Measurements from ENCODE around the gene OGFR. TPM values are rescaled to one million over a fixed set of nuclear protein-coding genes. Genes with fewer than 3 reads are reported as not detected.

The OGFR gene
- polyA plus RNA-seq, 3 donors, result 26.8 to 34.9 (median 33.2) TPM

DNA sequence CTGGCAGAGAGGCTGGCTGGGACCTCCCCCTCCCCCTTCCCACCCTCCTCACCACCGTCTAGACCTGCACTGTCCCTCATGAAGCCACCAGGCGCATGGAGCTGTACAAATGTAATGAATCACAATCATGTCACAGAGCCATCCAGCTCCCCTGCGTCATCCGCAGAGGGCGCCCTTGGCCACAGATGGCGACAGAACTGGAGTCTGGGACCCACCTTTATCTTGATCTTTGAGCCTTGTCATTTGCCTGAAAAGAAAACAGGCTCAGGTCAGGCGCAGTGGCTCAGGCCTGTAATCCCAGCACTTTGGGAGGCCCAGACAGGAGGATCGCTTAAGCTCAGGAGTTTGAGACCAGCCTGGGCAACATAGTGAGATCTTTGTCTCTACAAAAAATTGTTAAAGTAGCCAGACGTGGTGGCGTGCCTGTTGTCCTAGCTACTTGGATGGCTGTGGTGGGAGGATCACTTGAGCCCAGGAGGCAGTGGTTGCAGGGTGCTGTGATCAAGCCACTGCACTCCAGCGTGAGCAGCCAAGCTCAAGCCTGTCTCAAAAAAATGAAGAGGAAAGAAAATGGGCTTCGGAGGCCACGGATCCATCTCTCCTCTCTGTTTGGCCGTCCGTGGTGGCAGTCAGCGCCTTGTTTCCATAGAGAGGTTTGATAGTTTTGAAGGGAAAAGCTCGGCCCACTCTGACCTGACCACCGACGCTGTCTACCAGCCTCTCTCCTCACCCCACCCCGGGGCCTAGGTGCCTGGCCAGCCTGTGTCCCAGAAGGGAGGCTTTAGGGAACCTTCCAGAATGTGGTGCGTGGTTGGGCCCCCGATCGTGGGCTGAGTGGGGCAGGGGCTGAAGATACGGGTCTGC lies 18.4 kb downstream of the OGFR start:
- no peak for DNase-seq

- no peak for DNase-seq
Observed at GRCh38 chr20:62823688-62824475, 19.2 kb downstream of the OGFR start.

- DNase-seq, result no peak
Observed at GRCh38 chr20:62824476-62825332, 20.1 kb downstream of the OGFR start.

- DNase-seq, result no peak
Observed at GRCh38 chr20:62825333-62825985, 20.8 kb downstream of the OGFR start.

GRCh38 chr20:62825986-62826645 lies 21.5 kb downstream of the OGFR start:
- DNase-seq, result no peak

DNA sequence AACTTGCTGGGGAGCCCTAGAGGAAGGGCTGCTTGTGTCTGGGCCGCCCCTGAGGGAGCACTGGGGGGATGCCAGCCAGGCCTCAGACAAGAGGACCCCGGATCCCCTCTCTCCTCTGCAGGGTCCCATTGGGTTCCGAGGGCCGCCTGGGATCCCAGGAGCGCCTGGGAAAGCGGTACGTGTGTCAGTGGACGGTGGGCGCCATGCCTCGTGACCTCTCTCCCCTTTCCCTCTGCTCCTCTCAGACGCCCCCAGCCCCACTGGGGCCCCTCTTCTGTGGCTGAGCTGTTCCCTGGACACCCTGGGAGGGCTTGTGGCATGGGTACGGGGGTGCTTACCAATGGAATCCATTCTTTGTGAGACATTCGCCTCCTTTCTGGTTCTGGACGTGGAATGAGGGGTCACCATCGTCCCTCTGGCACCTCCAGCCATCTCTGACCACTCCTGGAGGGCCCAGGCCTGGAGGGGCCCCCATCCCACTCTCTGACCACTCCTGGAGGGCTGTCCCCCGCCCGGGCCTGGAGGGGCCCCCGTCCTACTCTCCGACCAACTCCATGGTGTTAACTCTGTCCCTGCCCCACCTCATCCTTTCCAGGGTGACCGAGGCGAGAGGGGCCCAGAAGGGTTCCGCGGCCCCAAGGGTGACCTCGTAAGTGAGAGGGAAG lies 22.1 kb downstream of the OGFR start:
- DNase-seq, result no peak

GRCh38 chr20:62827311-62828038 lies 22.8 kb downstream of the OGFR start:
- DNase-seq, result no peak

- DNase-seq, result no peak
Observed at GRCh38 chr20:62828051-62828450, 23.4 kb downstream of the OGFR start.

- DNase-seq, result no peak
Observed at GRCh38 chr20:62828511-62829230, 24.0 kb downstream of the OGFR start.

- DNase-seq, result no peak
Observed at GRCh38 chr20:62829231-62830230, 24.9 kb downstream of the OGFR start.

GRCh38 chr20:62830251-62830650 lies 25.6 kb downstream of the OGFR start:
- no peak for DNase-seq

- no peak for DNase-seq
Observed at GRCh38 chr20:62830821-62831220, 26.2 kb downstream of the OGFR start.

DNA sequence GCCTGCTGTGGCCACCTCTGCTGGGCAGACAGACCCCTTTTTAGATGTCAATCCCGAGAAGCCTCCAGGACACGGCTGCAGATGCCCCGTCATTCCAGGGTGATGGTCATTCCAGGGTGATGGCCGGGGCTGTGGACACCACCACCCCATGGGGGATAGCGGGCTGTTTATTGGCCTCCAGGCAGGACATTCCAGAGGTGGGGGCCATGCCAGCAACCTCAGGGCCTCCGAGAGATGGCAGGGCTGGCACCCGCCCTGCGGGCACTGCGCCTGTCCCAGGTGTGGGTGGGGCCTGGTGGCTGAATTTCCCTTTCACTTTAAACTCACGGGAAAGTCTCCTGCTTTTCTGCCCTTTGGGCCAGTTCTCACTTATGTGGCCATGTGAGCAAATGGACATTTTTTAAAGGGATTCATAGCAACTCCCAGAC lies 26.7 kb downstream of the OGFR start:
- DNase-seq, result no peak

DNA sequence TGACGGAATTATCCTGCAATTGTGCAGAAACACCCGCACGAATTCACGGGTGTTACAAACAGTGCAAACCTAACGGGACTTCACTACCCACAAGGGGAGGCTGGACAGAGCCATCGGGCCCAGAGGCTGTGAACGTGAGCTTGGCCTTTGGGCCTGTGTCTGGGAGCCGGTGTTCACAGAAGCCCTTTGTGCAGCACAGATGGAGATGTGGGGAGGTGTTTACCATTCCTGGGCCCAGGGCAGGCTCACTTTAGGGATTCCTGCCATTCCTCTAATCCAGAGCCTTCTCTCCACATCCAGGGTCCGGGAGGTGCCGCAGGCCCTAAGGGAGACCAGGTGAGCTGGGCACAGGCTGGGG lies 27.2 kb downstream of the OGFR start:
- no peak for DNase-seq

- no peak for DNase-seq
Observed at GRCh38 chr20:62832212-62832922, 27.7 kb downstream of the OGFR start.

DNA sequence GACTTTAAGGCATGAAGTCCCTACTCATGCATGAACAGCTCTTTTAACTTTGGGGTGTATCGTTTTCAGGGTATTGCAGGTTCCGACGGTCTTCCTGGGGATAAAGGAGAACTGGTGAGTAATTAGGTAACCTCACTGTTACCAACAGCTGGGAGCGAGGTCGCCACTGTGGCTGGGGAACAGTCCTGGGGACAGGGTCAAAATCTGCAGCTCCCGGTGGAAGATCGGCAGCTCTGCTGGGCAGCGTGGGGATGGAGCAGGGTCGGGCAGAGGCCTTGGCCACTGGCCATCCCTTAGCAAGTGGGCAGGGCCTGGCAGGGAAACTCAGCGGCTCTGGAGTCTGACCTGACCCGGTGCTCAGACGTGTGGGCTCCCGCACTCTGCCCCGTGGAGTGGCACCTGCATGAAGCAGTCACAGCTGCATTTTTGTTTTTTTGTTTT lies 28.3 kb downstream of the OGFR start:
- DNase-seq, result no peak
